Caki2 (cell line): ENCODE results near the gene ZNF652. TPM values are rescaled to one million over a fixed set of nuclear protein-coding genes. Genes with fewer than 3 reads are reported as not detected.

Source experiments
- DNase-seq: peaks from one replicate; pipeline ENCODE4 v3.0.0-alpha.2; 2015; ENCODE audit warnings: low read depth
- in situ Hi-C: cut with HindIII; loops from 2 replicates; pipeline ENCODE4 v1.10.0; 2016; ENCODE audit warnings: low sequenced_read_pairs, low pct_unique_long_range_greater_than_20kb, mixed read lengths
- total RNA-seq: library from RNA; depleted of rRNA; stranded (reverse); fragments of >200 nt; shearing (Covaris generic); gene quantifications from 2 replicates; pipeline ENCODE4 v1.2.3, GENCODE V29; 2014; ENCODE audit warnings: low replicate concordance; rRNA removed

The ZNF652 gene
- total RNA-seq, 1 experiment from 2014 or later = 24.4 TPM

- in situ Hi-C loops = no loop called here
- no peak for DNase-seq
Measured at GRCh38 chr17:49254066-49254465, 108.0 kb downstream of the ZNF652 start.

GRCh38 chr17:49252148-49252695 is 109.8 kb downstream of the ZNF652 start:
- in situ Hi-C loops = no loop called here
- DNase-seq = peak; percentile 43

- in situ Hi-C loops = no loop called here
Measured at GRCh38 chr17:49249890-49250522, 112.0 kb downstream of the ZNF652 start.

GRCh38 chr17:49249292-49249794 is 112.7 kb downstream of the ZNF652 start:
- in situ Hi-C loops = no loop called here
- peak; percentile 64 for DNase-seq

More at GRCh38 chr17:49249890-49250522, 112.0 kb downstream of the ZNF652 start:
- DNase-seq = no peak

GRCh38 chr17:49247944-49248343 is 114.1 kb downstream of the ZNF652 start:
- in situ Hi-C loops = no loop called here
- no peak for DNase-seq

- DNase-seq = no peak
- in situ Hi-C loops = no loop called here
Measured at GRCh38 chr17:49244839-49245238, 117.2 kb downstream of the ZNF652 start.

Other genes starting within 250 kb of the ZNF652 start
- gene B4GALNT2, start 229.5 kb downstream of the ZNF652 start, total RNA-seq = 13.2 and 20.0 TPM in 2 replicates
- gene GNGT2, start 151.7 kb downstream of the ZNF652 start, total RNA-seq = 0.78 TPM in 1 of 2 replicates, not detected in the other
- 0.37 and 1.6 TPM in 2 replicates for gene ABI3, start 151.5 kb downstream of the ZNF652 start, total RNA-seq
- 29.9 and 39.0 TPM in 2 replicates for gene PHOSPHO1, start 131.5 kb downstream of the ZNF652 start, total RNA-seq
- 181 and 199 TPM in 2 replicates for gene PHB1, start 52.6 kb upstream of the ZNF652 start, total RNA-seq
- 0.91 and 5.1 TPM in 2 replicates for gene NGFR, start 133.0 kb upstream of the ZNF652 start, total RNA-seq
- 0.27 TPM in 1 of 2 replicates, not detected in the other for gene NXPH3, start 213.6 kb upstream of the ZNF652 start, total RNA-seq